GM11168 (cell line): ENCODE results near the gene NR2F1.

Experiments
- in situ Hi-C: fragments of 300-500 bp; cut with MboI; formaldehyde crosslinking; loops from one replicate; pipeline ENCODE4 v1.12.0; 2022; ENCODE audit warnings: low sequenced_read_pairs; ENCODE audit not compliant: unreplicated experiment

The NR2F1 gene

DNA sequence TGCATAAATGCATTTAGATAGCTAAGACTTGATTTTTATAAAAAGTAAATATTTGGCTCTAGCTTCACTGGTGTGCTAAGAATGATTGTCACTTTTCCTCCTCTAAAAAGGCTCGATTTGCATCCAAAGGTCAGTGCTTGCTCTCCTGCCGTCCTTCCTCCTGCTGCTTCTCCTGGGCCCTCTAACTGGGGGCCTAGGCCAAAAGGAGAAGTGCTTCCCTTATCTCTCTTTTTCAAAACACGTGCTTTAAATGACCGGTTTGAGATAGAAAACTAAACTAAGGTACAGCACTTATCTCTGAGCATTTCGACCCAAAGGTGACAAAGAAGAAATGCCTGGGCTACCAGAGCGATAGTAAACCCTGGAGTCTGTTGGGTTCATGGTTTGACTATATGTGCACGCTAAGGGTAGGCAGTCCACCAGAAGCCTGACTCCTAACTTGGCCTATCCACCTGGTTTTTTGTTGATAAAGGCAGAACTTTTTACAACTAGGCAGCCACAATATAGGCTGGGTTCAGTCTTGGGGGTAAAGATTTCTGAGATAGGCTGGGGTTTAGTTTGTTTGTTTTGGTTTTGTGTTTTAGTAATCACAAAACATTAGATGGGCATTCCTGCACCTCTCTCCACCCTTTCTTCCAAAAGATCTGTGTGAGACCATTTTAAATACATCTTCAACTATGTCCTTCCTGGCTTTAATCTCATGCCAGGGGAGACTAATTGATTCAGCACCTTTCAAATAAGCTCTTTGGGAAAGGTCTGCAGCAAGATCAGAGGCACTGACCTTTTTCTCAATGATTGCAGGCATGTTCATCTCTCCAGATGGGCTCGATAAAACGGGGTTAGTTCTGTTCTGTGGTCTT is 5.8 kb upstream of the NR2F1 start:
- in situ Hi-C loops = loop anchor here (25.0 kb wide), 1 partner anchor 335 kb away; no protein-coding TSS in a partner anchor

DNA sequence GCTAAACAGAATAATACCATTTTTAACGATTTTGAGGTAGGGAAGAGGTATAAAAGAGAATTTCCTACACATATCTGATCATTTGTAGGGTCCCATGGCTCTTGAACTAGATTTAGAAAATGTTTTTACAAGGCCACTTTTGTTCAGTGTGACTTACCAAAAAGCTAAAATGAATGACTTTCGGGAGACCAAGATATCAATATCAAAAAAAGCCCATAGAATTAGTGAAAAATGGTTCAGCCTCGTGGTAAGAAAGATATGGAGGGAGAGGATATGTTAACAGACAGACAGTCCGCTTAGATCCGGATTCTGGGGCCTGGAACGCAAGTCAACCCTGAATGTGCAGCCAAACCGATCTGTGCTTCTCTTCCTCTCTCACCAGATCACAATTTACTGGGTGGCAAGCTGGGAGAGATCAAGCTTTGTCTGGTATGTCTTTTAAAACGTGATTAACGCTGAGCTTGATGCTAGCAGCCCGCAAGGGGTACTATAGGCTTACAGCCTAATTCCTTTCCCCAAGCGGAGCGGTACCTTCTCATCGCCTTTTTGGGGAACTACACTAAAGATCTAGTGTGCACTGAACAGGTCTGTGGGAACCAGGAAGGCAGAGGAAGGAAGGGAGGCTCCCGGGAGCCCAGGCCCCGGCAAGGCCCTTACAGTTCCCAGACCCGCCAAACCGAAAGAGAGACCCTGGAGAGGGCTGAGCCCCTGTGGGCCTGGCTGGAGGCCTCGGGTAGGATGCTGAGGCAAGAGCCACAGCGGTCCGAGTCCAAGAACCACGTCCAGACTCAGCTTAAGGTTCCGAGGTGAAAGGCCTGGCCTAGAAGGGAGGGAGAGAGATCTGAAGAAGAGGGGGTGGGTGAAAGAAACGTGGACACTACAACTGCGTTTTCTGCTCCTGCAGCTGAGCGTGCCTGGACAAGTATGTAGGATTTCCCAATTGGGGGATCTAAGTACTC is 4.9 kb upstream of the NR2F1 start:
- in situ Hi-C loops = loop anchor here (25.0 kb wide), 1 partner anchor 334 kb away; no protein-coding TSS in a partner anchor

DNA sequence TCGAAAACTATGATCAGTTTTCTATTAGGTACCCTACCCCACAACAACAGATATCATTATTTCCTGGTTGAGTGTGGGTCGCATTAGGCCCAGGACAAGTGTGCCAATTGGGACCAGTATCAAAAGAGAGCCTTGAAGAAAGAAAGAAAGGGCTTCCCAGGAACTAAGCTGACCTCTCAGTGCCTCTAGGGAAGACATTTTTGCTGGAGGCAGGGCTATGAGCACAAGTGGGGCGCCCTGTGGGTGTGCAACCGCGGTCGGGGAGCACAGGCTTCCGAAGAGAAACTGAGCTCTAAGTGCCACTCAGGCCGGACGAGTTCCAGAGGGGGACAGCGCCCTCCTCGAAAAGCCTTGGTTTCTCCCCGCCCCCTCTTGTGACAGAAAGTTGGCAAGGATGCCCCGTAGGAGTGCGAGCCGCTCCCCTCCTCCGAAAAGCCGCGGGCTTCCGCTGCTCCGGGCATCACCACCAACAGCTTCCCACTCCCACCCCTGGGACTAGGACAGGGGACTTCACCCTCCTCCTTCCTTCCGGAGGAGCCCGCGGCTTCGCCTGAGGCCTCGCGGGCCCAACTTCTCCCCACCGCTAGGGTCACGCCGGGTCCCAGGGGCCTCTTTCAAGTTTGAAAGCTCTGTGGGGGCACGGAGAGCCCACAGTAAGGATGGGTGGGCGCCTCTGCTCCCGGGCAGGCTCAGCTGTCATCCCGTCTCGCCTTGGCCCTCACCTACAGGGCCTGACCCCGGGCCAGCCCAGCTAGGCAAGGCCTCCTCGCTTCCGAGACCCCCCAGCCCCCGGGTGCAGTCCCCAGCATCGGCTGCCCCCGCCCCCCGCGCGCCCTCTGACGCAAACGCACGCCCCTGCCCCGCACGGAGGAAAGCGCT is 4.0 kb upstream of the NR2F1 start:
- in situ Hi-C loops = loop anchor here (25.0 kb wide), 1 partner anchor 333 kb away; no protein-coding TSS in a partner anchor

DNA sequence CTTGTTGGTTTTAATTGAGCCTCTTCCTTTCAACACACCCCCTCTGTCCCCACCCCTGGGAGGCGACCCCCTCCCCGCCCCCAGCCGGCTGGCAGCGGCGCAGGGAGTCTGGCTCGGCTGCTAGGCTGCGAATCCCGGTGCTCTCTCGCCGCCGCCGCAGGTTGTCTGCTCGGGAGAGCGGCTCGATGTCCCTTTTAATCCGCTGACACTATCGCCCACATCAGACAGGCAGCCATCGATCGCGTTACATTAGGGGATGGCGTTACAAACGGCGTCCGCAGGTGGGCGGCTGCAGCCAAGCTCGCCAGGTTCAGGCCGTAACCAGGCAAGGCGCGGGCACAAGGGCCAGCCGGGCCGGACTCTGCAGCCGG is 3.3 kb upstream of the NR2F1 start:
- in situ Hi-C loops = loop anchor here (25.0 kb wide), 1 partner anchor 333 kb away; no protein-coding TSS in a partner anchor

DNA sequence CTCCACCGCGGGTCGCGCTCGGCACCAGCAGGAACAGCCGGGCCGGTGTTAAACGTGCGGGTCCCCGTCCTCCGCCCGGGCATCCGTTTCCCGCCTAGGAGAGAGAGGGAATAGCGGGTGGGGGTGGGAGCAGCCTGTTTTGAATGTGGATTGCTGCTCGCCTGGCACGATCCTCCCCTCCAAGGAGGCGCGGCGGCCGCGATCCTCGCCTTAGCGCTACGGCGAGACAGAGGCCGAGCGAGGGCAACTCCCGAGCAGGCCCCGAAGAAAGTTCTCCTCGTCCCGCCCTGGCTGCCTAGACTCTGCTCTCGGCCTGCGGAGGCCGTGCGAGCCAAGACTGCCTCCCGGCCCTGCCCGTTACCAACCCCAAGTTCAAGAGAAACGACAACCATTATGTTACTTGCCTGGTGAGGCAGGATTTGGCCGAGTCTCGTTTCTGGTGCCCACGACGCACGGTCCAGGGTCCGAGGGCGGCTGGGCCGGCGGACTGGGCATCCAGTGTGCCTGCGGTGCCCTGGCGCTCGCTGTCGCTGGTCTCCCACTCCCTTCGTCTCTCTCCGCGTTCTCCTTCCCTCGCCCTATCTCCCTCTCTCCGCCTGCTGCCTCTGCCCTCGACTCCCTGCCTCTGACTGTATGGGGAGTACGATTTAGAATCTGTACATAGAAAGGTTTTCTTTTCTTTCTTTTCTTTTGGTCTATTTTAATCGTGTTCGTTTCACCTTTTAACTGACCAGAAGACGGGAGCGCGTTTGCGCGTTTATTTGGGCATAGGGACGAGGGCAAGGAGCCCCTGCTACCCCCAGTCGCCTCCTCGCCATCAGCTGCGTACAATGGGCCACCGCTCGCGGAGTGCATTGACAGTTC is 2.7 kb upstream of the NR2F1 start:
- in situ Hi-C loops = loop anchor here (25.0 kb wide), 1 partner anchor 332 kb away; no protein-coding TSS in a partner anchor

DNA sequence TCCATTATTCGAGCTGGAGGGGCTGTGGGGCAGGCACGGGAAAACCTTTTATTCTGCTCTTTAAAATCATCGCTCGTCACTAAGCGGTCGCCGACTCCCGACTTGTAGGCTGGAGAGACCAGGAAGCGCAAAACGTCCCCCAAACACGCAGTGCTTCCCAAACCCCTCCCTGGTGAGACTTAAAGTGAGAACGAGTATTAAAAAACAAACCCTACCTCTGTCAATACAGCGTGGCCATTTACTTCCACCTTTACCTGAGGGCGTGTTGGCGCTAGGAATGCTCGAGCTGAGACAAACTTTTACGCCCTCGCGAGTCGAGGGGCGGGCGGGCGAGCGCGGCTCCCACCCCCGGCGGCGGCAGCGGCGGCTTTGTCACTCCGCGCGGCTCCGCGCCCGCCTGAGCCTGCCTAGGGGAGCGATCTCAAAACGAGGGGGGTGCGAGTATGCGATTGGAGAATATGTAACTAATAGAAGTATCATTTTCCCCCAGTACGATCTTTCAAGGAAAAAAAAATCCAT is 2.0 kb upstream of the NR2F1 start, which contains the start of gene NR2F1-AS1:
Gene NR2F1-AS1, minus strand, starts transcription at position 293 of the 519 bp plus-strand sequence.
- in situ Hi-C loops = loop anchor here (25.0 kb wide), 1 partner anchor 331 kb away; no protein-coding TSS in a partner anchor

DNA sequence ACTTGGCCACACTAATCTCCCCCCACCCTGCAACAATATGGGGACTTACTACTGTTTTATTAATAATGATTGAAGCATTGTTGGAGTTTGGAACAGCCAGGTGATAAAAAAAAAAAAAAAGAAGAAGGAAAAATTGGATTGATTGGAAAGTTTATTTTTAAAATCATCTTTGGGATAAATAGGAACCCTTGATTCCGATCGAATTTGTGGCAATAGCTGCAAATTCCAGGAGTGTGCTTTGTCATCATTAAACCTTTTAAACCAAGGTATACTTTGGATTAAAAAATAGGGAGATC is 907 bp upstream of the NR2F1 start:
- in situ Hi-C loops = loop anchor here (25.0 kb wide), 1 partner anchor 330 kb away; no protein-coding TSS in a partner anchor

DNA sequence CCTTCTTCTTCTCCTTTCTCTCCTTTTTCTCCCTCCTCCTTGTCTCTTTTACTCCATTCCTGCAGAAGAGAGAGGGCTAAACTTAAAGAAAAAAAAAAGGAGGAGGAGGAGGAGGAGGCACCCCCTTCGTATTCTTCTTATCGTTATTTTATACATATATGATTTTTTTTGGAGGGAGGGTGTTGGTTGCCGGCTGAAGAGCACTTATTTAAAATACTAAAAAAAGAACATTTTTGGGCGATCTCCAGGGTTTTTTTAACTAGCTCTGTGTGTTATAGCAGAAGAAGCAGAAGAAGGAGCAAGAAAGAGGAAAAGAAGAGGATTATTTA is 381 bp downstream of the NR2F1 start:
- in situ Hi-C loops = loop anchor here (25.0 kb wide), 1 partner anchor 329 kb away; no protein-coding TSS in a partner anchor

DNA sequence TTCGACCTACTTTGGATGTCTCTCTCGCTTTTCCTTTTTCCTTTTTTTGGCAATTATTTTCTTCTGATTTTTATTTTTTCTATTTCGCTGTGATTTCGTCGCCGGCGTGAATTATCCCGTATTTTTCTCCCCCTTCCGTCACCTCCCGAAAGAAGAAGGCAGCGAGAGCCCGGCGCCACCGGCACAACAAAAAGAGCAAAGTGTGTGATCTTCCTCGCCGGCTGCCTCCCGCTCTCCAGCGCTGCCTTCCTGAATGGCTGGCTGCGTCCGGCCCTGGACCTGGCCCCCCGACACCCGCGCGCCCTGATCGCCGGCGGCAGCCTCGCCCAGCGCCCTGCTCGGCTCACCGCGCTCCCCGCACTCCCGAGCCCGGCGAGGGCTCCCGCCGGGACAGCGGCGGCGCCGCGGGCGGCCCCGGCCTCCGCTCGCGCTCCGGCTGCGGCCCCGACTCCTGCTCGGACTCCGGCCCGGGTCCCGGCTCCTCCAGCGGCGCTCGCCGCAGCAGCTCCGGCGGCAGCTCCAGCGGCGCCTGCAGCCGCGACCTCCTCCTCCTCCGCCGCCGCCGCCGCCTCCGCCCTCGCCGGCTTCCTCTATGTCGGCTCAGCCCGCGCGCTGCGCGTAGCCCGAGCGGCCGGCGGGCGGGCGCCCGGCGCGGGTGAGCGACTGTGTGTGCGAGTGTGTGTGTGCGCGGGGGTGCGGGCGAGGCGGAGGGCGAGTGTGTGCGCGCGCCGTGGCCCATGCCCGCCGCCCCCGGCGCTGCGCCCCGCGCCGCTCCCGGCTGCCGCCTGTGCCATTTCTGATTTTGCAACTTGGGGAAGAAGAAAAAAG is 960 bp downstream of the NR2F1 start:
- in situ Hi-C loops = loop anchor here (25.0 kb wide), 1 partner anchor 328 kb away; no protein-coding TSS in a partner anchor

DNA sequence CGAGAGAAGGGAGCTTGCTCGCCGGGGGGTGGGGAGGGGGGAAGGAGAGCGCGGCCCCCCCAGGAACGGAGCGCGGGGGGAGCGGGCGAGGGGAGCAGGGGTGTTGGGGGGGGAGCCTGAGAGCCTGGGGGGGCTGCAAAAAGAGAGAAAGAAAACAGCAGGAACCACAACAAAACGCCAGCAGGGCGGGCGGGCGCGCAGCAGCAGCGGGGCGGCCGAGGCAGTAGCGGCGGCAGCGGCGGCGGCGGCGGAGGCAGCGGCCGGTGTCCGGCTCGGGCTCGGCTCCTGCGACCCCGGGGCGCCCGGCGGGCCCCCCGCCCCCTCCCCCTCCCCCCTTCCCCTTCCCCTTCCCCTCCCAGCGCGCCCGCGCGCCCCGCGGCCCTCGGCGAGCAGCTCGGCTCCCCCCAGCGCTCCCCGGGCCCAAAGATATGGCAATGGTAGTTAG is 1.6 kb downstream of the NR2F1 start:
- in situ Hi-C loops = loop anchor here (25.0 kb wide), 1 partner anchor 328 kb away; no protein-coding TSS in a partner anchor

DNA sequence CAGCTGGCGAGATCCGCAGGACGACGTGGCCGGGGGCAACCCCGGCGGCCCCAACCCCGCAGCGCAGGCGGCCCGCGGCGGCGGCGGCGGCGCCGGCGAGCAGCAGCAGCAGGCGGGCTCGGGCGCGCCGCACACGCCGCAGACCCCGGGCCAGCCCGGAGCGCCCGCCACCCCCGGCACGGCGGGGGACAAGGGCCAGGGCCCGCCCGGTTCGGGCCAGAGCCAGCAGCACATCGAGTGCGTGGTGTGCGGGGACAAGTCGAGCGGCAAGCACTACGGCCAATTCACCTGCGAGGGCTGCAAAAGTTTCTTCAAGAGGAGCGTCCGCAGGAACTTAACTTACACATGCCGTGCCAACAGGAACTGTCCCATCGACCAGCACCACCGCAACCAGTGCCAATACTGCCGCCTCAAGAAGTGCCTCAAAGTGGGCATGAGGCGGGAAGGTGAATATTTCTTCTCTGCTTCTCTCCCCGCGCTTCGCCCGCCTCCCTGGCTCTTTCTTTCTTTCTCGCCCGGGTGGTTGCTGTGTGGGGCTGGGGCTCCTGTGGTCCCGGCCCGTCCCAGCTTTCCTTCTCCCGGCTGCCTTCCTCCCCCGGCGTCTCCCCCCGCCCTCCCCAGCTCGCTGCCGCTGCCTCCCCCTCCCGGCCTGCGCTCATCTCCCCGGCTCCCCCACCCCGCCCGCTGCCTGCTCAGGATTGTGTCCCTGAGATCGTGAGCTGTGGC is 2.2 kb downstream of the NR2F1 start:
- in situ Hi-C loops = loop anchor here (25.0 kb wide), 1 partner anchor 327 kb away; no protein-coding TSS in a partner anchor

DNA sequence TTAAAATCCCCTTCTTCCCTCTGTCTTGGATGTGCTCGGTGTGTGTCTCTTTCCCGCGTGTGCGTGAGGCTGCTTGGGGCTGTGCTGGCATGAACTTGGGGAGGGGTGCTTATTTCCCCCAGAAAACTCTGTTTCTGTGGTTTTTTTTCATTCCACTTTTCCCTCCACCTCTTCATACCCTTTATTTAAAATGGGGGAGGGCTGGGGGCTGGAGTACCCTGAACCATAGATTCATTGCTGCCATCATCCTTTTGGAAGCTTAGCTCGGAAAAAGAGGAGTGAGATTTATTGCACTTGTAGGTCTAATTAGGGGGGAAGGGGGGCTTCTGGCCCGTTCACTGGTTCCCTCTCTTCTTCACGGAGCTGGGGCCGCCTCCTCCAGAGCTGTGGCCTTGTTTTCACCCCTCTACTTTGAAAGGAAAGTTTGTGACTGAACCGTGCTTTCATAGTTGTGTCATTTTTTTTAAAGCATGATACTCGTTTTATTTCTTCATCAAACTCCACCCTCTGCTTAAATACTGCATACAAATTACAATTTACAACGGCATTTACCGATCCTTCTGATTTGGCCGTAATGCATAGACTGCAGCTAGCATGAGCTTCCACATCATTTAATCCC is 2.9 kb downstream of the NR2F1 start:
- in situ Hi-C loops = loop anchor here (25.0 kb wide), 1 partner anchor 326 kb away; no protein-coding TSS in a partner anchor

DNA sequence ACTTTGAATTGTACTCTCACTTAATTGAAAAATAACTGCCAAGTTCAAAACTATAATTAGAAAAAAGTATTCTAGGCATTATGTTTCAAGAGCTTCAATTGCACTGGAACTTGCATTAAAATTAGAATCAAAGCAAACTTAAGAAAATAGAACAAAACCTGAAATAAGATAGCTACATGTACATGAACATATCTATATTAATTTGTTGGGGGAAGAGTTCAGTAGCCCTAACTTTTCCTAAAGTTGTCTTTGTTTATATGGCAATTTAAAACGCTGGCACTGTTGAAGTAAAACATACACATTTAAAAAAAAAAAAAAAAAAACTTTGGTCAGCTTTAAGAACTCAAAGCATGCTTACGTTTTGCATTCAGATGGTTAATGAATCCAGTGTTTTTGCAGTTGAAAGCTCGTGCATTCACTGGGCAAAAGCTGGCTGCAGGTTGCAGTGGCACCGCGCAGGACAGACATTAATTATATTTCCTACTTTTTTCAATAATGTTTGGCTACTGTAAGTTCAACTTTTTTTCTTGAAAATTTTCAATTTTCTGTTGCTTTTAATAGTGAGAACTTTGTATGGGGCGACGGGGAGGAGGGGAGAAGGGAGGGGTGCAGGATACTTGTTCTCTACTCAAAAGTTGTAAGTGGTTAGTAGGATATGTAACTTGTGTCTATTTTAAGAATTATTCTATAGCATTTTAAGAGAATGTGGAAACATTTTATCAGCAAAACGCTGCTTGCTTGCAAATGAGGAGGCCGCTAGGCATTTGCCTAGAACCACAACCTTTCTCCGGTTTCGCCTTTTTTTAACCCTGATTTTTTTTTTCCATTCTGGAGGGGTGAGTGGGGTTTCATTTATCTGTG is 3.9 kb downstream of the NR2F1 start:
- in situ Hi-C loops = loop anchor here (25.0 kb wide), 1 partner anchor 325 kb away; no protein-coding TSS in a partner anchor

DNA sequence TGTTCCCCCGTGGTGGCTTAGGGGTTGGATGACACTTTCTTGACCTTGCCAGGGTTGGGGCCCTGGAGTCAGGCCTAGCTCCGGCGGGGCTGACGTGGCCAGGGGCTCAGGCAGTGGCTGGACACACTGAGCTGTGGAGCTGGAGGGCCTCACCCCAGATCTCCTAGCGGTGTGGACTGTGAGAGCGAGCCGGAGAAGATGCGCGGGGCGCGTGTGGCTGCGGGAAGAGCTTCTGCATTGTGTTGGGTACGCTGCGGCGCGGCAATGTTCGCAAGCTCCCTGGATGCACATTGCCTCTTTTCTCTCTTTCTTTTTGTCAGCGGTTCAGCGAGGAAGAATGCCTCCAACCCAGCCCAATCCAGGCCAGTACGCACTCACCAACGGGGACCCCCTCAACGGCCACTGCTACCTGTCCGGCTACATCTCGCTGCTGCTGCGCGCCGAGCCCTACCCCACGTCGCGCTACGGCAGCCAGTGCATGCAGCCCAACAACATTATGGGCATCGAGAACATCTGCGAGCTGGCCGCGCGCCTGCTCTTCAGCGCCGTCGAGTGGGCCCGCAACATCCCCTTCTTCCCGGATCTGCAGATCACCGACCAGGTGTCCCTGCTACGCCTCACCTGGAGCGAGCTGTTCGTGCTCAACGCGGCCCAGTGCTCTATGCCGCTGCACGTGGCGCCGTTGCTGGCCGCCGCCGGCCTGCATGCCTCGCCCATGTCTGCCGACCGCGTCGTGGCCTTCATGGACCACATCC is 4.8 kb downstream of the NR2F1 start:
- in situ Hi-C loops = loop anchor here (25.0 kb wide), 1 partner anchor 325 kb away; no protein-coding TSS in a partner anchor
